ENCODE data around the gene ASTN2. TPM values are rescaled to one million over a fixed set of nuclear protein-coding genes. Genes with fewer than 3 reads are reported as not detected.

The ASTN2 gene
- total RNA-seq, 4 donors from 2014 or later = 3.3 to 10.2 (median 6.3) TPM

- no peak overlapping the region for H3K27ac ChIP-seq
Measured at GRCh38 chr9:116683535-116683934, 731.3 kb downstream of the ASTN2 start.

GRCh38 chr9:116674210-116674980, 740.5 kb downstream of the ASTN2 start:
- H3K36me3 ChIP-seq = no peaks in the 10 kb centered on the region
- DNase-seq = no peak
- H3K9me3 ChIP-seq = peaks cover 0 to 11% (median 3%) of the 10 kb centered on the region in 4 donors
- no peak overlapping the region for H3K27ac ChIP-seq
- H3K27me3 ChIP-seq = no peaks in the 10 kb centered on the region
- TF ChIP-seq POLR2A (IDR thresholded peaks at IDR 0.05) (no peak), CTCF (IDR thresholded peaks at IDR 0.05) (no peak)
- no peaks in the 10 kb centered on the region for H3K4me1 ChIP-seq
- H3K4me3 ChIP-seq = no peak overlapping the region

More at GRCh38 chr9:116683535-116683934, 731.3 kb downstream of the ASTN2 start:
- peaks cover 0 to 18% (median 5%) of the 10 kb centered on the region in 4 donors for H3K4me1 ChIP-seq
- H3K36me3 ChIP-seq = no peaks in the 10 kb centered on the region
- no peaks in the 10 kb centered on the region for H3K27me3 ChIP-seq
- TF ChIP-seq POLR2A (IDR thresholded peaks at IDR 0.05) (no peak), CTCF (IDR thresholded peaks at IDR 0.05) (no peak)
- DNase-seq = no peak
- H3K4me3 ChIP-seq = no peak overlapping the region
- H3K9me3 ChIP-seq = no peaks in the 10 kb centered on the region

GRCh38 chr9:116673375-116673774, 741.5 kb downstream of the ASTN2 start:
- no peak for DNase-seq
- Histone ChIP-seq H3K4me1 (no peaks in the 10 kb centered on the region), H3K36me3 (no peaks in the 10 kb centered on the region), H3K27ac (no peak overlapping the region), H3K27me3 (no peaks in the 10 kb centered on the region), H3K9me3 (peaks cover 0 to 11% (median 3%) of the 10 kb centered on the region in 4 donors), H3K4me3 (no peak overlapping the region)
- TF ChIP-seq POLR2A (IDR thresholded peaks at IDR 0.05) = no peak
- TF ChIP-seq CTCF (IDR thresholded peaks at IDR 0.05) = no peak

- Histone ChIP-seq H3K27ac (no peak overlapping the region), H3K4me1 (no peaks in the 10 kb centered on the region), H3K27me3 (no peaks in the 10 kb centered on the region), H3K9me3 (peaks cover 0 to 11% (median 3%) of the 10 kb centered on the region in 4 donors), H3K4me3 (no peak overlapping the region), H3K36me3 (no peaks in the 10 kb centered on the region)
- no peak for DNase-seq
- TF ChIP-seq POLR2A (IDR thresholded peaks at IDR 0.05) (no peak), CTCF (IDR thresholded peaks at IDR 0.05) (no peak)
Measured at GRCh38 chr9:116671605-116672004, 743.3 kb downstream of the ASTN2 start.

- no peaks in the 10 kb centered on the region for H3K27me3 ChIP-seq
- no peak overlapping the region for H3K4me3 ChIP-seq
- H3K27ac ChIP-seq = no peak overlapping the region
- no peak for TF ChIP-seq CTCF (IDR thresholded peaks at IDR 0.05)
- no peak for TF ChIP-seq POLR2A (IDR thresholded peaks at IDR 0.05)
- no peaks in the 10 kb centered on the region for H3K36me3 ChIP-seq
- no peaks in the 10 kb centered on the region for H3K4me1 ChIP-seq
- H3K9me3 ChIP-seq = peaks cover 0 to 7% (median under 1%) of the 10 kb centered on the region in 4 donors
- DNase-seq = no peak
Measured at GRCh38 chr9:116668970-116669695, 745.7 kb downstream of the ASTN2 start.

Measured in Peyer's patch (tissue), 4 donors.